Fibroblast of skin of abdomen (primary cell): ENCODE measurements around the gene ATP1B3.
A peak's percentile ranks its signal among the peaks of the same experiment; 100 is the strongest.
"Not testable (repeated sequence)": the region's sequence is repeated elsewhere in the genome, so short reads cannot be mapped to it uniquely, and the experiment has no call there.

ENCODE experiments used
- DNase-seq: peaks from one replicate; pipeline ENCODE4 v3.0.0-alpha.2; 2013

Gene ATP1B3

DNA sequence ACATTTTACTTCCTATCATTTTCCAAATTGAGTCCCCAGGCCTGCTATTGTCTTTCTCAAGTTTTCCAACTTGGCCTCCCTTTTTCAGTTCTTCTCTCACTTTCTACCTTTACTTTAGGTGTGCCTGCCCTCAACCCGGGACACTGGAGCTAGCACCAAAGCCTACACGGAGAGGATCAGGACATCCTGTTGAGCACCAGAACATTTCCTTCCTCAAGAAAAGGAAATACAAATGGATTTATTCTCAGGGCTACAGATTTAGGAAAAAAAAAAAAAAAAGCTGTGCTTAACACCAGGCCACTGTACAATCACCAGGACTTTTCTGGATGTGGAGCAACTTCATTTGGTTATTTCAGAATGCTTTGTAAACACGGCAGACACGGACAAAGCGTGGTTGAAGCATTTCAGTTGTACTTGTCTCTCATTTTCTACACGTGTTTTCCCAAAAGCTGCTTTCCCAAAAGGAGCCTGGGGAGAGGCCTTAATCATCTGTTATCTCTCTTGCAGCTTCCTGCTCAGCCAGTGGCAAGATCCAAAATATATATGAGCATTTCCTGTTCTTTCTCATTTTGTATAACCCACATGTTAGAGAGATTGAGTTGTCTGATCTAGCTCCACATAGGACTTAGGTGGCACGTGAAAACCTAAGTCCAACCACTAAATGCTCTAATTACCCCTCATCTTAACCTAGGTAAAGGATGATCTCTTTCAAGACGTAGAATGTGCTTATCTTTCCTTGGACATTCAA is 15.5 kb upstream of the ATP1B3 start:
- DNase-seq, result no peak

DNA sequence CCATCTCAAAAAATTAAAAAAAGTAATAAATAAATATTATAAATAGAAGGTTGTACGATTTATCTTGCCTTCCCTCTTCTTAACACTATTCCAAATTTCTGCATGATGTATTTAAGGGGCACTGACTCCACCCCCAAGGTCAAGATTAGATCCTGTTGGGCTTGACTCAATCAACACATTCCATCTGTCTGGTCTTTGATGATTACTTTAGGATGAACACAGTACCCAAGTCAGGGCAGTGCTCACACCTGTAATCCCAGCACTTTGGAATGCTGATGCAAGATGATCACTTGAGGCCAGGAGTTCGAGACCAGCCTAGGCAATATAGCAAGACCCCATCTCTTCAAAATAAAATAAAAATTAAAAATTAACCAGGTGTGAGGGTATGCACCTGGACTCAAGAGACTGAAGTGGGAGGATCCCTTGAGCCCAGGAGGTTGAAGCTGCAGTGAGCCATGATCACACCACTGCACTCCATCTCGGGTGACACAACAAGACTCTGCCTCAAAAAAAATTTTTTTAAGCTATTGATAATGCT is 14.1 kb upstream of the ATP1B3 start:
- no peak for DNase-seq

DNA sequence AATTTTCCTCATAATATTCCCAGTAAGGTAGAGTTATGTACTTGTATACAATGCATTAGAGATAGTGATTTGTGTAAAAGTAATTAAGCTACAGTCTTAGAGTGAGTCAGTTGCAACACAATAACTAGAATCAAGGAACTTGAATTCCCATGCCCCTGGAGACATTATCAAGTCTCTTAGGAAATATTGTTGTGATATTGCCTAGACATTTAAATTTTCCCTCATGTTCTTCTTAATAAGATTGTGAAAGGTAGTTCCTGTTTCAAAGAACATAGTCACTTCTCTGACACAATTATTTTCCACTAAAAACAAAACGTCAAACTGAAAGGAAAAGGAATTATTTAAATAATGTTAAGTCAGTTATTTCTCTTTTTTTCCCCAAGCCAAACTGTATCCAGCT is 13.0 kb upstream of the ATP1B3 start:
- no peak for DNase-seq

DNA sequence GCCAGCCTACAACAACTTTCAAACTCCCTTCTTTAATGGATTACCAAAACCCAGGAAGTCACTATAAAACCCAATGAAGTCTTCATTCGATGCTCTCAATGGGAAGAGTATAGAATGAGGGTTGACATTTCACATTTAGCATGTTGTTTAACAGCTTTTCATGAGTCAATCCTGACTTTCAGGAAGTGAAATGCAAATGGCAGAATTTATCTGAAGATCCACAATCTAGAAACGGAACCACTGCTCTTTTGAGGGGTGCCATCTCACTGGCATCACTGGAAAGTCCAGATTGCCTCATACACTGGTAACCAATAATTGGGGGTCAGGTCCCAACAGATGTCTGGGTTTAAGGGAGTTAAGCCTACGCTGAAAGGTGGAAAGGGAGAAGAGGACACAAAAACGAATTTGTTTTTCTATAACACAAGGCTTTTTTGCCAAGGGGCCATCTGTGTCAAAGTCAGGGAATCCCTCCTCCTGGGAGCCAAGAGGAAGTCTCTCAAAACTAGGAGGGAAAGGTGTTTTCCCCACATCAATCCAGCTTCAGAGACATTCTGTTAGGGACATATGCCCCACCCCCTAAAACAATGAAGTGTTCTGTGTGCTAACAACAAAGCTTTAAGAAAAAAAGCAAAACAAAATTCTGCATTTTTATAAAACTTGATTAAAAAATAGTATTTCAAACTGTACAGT is 12.0 kb upstream of the ATP1B3 start:
- no peak for DNase-seq

DNA sequence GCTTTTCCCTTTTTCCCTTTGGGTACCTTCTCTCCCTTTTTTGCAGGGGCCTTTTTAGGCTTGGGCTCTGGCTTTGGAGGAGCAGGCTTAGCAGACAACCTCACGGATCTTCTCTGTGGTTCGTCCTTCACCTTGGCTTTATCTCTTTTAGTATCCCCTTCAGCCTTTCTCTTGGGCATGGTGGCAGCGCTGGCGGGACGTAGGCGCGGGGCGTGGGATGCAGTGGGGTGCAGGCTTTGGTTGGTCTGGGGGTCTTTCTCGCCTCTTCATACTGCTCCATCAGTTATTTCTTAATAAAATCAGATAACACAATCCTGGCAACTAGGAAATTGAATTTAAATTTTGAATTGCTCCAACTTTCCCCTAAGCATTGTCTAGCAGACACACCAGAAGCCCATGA is 11.3 kb upstream of the ATP1B3 start:
- DNase-seq, result no peak

DNA sequence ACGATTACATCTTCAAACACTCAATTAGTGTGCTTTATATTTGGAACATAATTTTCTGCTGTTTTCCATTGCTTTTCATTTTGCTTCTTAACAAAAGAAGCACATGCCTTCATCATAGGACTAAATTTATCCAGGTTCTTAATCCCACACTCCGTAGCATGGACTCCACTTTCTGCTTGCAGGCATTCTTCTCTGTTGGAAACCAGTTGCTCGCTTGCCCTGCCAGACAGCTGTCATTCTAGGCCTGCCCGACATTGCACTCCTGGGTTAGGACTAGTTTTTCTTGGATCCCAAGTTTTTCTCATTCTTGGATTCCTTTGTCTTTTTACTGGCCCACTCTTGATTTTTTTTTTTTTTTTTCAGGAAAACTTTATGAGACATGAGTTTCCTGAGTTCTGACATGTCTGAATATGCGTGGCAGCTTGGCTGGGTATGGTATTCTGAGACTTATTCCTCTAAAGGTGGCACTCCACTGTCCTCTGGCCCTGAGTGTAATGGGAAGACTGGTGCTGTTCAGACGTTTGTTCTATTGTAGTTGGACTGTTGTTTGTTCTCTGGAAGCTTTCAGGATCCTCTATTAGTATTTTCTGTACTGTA is 6.3 kb upstream of the ATP1B3 start:
- no peak for DNase-seq

DNA sequence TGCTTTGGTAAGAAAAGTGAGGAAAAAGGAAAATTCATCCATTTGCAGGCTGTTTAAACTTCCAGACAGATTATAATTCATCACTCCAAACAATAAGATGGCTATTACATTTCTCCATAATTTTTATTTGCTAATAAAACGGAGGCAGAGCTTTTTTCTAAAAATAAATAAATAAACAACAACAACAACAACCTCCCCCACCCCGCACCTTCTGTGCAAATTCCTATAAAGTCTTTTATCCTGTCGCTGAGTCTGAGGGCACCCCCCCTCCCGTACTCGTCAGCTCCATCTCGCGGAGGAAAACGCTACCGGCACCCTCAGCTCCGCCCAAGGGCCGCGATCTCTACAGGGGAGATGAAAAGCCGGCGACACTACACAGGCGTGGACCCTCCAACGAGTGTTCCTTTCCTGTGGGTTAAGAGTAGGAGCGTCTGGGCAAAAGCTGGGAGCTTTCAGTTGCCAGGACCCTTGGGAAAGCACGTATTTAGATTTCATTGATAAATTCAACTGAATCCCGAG is 1.0 kb upstream of the ATP1B3 start:
- DNase-seq, result peak; percentile 77

DNA sequence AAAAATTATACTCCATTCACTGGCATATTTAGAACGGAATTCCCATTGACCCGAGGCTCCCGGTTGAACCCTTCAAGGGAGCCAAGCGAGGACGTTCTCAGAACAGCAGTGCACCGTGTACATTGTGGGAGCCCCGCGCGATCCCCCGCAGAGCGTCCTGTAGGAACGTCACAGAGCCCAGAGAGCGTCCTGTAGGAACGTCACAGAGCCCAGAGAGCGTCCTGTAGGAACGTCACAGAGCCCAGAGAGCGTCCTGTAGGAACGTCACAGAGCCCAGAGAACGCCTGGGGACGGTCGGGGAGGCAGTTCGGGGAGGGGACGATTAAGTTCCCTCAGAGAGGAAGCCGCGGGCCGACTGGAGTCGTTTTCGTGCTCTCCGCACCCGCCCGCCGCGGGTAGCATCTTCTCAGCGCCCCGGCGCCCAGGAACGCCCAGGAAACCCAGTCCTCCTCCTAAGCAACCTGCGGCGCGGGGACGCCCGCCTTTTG is 506 bp upstream of the ATP1B3 start:
- DNase-seq, result peak; percentile 57

DNA sequence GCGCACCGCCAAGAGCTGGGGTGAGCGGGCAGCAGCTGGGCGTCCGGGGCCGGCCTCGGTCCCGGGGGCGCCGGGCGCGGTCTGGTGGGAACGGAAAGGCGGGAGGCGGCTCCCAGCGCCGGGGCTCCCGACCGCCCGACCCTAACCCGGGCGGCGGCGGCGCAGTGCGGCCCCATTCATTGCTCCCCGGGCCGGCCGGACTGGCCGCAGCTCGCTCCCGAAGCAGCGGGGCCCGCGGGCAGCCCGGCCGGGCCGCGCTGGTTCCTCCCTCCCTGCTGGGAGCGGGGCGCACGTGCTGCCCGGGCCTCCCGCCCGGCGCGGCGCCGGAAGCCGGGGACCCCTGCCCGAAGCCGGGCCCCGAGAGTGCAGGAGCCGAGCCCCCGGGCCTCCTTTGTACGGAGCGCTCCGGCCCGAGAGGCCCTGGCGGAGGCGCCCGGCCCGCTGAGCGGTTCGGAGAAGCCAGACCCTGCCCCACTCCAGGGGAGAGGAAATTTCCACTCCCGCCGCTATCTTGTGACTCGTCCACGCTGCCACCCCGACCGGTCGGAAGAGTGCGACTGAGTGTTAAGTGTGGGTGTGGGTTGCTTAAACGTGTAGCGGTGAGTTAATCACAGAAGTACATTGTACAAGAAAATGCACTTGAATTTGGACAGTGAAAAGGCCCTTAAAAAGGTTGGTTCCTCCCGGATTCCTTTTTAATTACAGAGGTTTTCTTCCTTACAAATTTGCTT is 613 bp downstream of the ATP1B3 start:
- peak; percentile 23 for DNase-seq

DNA sequence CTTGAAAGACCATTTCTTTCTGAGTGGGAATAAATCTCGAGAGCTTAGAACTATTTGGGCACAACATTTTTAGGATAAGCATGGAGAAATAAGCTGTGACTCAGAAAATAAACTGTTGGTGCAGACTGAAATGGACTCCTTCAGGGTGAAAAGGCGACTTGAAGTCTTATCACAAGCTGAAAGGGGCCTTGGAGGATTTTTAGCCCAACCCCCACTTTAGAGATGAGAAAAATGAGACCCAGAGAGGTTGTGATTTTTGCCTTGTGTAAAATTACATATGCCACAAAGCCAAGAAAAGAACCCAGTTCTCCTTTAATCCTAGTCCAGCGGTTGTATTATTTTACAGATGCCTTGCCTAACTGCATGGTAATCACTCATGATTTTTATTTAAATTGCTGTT is 1.5 kb downstream of the ATP1B3 start:
- peak; percentile 40 for DNase-seq

DNA sequence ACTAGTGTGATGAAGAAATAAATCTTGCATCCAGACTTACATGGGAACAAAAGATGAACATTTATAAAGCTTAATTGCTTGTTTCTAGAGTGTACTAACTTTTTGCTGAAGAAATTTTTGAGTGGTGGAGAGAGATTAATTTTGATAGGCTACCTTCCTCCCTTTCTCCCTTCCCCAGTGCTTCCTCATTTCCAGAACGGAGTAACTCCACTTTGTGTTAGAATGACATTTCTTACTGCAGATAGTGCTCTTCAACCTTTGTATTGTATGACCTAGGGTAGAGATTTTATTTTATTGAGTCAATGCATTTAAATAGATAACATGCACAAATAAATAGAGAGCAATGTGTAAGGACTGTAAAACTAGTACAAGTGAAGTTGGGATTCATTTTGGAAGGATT is 1.9 kb downstream of the ATP1B3 start:
- DNase-seq, result no peak

DNA sequence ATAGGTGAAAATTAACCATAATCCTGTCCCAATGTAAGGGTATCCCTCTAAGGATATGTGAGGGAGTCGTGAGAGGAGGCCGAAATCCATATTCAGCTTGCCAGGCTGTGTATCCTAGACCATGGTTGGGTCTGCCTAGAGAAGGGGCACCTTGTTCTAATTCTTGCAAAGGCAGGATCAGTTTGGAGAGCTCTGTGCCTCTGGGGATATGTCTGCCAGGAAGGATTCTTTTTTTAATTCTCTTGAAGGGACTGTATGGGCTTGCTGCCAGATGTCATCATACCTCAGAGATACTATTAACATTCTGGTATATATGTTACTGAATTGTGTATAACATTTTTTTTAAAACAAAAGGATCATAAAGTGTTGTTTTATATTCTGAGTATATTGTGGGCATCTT is 2.4 kb downstream of the ATP1B3 start:
- peak; percentile 61 for DNase-seq

DNA sequence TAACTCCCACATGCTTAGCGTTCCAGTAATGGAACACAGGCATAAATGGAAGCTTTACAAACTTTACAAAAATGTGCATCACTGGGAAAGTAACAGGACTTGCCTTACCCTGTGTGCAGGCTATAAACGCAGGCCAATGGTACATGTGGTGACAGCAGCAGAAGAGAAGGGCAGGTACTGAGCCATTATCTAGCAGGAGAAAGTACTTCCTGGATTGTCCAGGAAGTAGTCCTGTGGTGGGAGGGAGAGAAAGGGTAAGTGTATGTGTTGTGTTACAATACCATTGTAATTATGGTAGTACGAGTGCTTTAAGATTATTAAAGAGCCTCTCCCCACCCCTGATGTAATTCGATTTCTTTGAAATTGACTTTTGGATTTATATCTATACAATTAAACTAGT is 5.3 kb downstream of the ATP1B3 start:
- no peak for DNase-seq

DNA sequence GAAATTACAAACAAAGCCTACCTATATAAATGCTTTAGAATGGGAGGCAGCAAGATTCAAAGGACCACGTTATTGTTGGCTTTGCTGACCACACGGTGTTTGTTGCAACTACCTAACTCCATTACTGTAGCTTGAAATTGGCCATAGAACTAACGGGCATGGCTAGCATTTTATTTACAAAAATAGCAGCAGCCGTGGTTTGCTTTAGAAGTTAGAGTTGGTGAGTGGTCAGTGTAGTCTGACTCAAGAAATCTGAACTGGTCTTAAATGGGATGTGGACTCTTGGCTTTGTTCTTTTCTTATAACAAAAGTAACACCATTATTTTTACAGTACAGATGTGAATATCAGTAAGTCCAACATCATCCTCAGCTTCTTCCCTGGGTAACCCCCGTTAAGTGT is 10.6 kb downstream of the ATP1B3 start:
- DNase-seq, result no peak

DNA sequence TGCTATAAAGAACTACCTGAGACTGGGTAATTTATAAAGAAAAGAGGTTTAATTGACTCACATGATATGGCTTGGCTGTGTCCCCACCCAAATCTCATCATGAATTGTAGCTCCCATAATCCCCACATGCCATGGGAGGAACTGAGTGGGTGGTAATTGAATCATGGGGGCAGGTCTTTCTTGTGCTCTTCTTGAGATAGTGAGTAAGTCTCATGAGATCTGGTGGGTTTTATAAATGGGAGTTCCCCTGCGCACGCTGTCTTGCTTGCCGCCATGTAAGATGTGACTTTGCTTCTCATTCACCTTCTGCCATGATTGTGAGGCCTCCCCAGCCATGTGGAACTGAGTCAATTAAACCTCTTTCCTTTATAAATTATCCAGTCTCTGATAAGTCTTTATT is 12.1 kb downstream of the ATP1B3 start:
- DNase-seq, result not testable (repeated sequence)

DNA sequence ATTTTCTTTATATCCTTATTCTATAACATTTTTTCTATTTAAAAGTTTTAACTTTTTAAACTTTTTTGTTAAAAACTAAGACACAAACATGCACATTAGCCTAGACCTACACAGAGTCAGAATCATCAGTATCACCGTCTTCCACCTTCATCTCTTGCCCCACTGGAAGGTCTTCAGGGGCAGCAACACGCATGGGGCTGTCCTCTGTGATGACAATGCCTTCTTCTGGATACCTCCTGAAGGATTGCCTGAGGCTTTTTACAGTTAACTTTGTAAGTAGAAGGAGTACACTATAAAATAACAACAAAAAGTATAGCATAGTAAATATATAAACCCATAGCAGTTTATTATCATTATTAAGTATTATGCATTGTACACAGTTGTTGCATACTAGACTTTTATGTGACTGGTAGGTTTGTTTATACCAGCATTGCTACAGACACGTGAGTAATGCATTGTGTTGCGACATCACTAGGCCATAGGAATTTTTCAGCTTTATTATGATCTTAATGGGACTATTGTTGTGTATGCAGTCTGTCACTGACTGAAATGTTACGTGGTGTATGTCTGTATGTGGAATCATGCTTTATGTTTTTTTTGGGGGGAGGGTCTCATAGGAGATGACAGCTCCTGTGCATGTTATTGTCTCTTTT is 18.2 kb downstream of the ATP1B3 start:
- peak; percentile 80 for DNase-seq

DNA sequence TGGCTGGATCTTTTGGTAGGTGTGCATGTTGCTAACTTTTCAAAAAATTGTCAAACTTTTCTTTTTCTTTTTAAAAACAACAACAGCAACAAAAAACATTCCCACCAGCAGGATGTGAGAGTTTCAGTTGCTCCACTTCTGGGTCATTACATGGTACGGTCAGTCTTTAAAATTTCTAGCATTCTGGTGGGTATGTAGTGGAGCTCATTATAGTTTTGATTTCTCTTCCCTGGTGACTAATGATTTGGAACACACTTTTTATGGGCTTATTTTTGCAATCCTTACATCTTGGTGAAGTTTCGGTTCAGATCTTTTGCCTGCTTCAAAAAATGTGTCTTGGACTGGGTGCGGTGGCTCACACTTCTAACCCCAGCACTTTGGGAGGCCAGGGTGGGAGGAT is 19.3 kb downstream of the ATP1B3 start:
- no peak for DNase-seq

DNA sequence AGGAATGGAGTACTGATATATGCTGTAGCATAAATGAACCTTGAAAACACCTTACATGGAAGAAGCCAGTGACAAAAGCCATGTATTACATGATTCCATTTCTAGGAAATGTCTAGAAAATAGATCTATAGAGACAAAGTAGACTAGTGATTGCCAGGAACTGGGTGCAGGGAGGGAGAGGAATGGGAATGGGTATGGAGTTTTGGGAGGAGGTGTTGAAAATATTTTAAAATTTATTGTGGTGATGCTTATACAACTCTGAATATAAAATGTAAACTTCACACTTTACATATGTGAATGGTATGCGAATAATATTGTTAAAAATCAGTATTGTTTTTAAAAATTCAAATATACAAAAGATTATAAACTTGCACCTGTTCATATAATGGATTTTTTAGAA is 22.5 kb downstream of the ATP1B3 start:
- no peak for DNase-seq

DNA sequence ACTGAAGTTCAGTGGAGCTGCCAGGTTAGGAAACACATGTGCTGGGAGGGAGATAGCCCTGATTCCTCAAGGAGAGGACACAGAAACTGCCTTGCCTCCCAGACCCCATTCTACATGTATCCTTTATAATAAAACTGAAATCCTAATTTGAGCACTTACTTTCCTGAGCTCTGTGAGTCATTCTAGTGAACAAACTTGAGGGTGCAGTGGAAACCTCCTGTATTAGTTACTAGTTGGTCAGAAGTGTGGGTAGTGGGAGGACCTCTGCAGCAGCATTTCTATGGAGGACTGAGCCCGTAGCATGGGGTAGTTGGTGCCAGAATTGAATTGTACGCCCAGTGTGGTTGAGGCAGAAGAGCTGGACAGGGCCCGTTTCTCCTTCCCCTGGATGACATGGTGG is 23.9 kb downstream of the ATP1B3 start:
- no peak for DNase-seq

DNA sequence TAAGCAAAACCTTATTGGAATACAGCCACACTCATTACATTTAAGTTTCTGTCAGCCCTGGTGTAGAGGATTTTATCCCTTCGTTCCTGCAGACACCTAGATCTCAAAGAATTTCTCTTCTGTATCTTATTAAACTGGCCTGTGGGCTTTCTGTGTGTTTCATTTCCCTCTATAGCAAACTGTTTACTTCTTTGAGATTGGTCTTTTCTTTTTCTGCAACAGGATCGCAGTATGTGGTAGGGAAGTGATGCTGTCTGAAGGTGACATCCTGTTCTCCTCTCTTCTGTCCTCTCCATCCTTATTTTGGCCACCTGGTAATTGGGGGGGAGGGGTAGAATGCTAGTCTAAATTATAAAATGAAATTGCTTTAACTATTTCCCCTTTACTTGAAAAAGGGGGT is 25.5 kb downstream of the ATP1B3 start:
- DNase-seq, result no peak

DNA sequence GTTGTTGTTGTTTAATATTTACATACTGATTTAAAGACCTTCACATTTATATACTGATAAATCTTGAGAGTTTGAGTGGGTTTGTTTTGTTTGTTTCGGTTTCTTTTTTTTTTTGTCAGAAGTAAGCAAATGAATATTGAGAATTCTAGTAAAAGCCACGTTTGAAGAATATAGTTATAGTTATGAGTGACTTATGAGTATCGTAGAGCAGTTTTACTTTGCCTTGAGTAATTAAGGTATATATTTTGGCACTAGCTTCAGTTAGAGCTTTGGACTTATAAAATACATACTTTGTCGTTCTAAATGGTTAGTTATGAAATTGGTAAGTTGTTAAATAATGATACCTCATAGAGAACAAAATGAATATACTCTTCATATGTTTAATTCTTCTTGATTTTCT is 27.8 kb downstream of the ATP1B3 start:
- DNase-seq, result no peak

DNA sequence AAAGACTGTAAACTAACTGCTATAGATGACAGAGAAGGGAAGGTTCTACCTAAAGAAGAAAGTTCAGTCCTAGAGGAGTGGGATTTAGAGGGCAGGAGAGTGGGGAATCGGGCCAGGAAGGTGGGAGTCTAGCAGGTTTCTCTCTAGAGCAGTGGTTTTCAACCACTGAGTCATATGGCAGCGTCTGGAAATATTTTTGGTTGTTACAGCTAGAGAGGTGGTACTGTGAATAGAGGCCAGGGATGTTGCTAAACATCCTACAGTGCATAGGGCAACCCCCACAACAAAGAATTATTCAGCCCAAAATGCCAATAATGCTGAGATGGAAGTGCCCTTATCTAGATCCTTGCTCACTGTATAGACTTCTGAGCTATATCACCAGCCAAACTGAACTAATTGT is 28.7 kb downstream of the ATP1B3 start:
- DNase-seq, result no peak
